SU-DHL-6 (cell line): ENCODE results near the gene LGALS14.
"Not testable (repeated sequence)": the region's sequence is repeated elsewhere in the genome, so short reads cannot be mapped to it uniquely, and the experiment has no call there.

Experiments
- H2AFZ ChIP-seq: fragments of 200-600 bp; sonication (generic); 2 replicates; pipeline ENCODE4 v1.6.1; 2014; ENCODE audit warnings: low read depth, mild to moderate bottlenecking, moderate library complexity, mixed read lengths, antibody characterized with exemption, low read length; ENCODE audit not compliant: severe bottlenecking
- H3F3A ChIP-seq: fragments of 200-600 bp; shearing (Covaris generic); 2 replicates; pipeline ENCODE4 v1.6.0; 2016; ENCODE audit warnings: antibody characterized with exemption, mild to moderate bottlenecking; ENCODE audit not compliant: insufficient read depth
- H3K27ac ChIP-seq: fragments of 200-600 bp; sonication (generic); 2 replicates; pipeline ENCODE4 v1.5.1; 2016; ENCODE audit warnings: low read depth, mild to moderate bottlenecking, low read length, moderate library complexity, mixed read lengths
- H3K27me3 ChIP-seq: fragments of 200-600 bp; sonication (generic), shearing (Covaris generic); 2 replicates; pipeline ENCODE4 v1.6.0; 2014; ENCODE audit warnings: mild to moderate bottlenecking, low read length
- H3K36me3 ChIP-seq: fragments of 200-600 bp; sonication (generic); 2 replicates; pipeline ENCODE4 v1.6.1; 2014; ENCODE audit warnings: mild to moderate bottlenecking, low read length, mixed read lengths
- H3K4me2 ChIP-seq: fragments of 300-600, 200-600 bp; shearing (Covaris generic), sonication (generic); 2 replicates; pipeline ENCODE4 v1.6.0; 2014; ENCODE audit warnings: low read length, low read depth, mild to moderate bottlenecking; ENCODE audit not compliant: poor library complexity, severe bottlenecking
- H3K4me3 ChIP-seq: fragments of 200-600 bp; sonication (generic); 2 replicates; pipeline ENCODE4 v1.5.1; 2014; ENCODE audit warnings: antibody characterized with exemption, low read length, mild to moderate bottlenecking, mixed read lengths; ENCODE audit not compliant: insufficient read depth, poor library complexity, severe bottlenecking
- H3K79me2 ChIP-seq: fragments of 200-600 bp; sonication (generic); 2 replicates; pipeline ENCODE4 v1.6.1; 2014; ENCODE audit warnings: mild to moderate bottlenecking, low read length, moderate library complexity; ENCODE audit not compliant: insufficient read depth
- H3K9ac ChIP-seq: fragments of 200-600 bp; sonication (generic); 2 replicates; pipeline ENCODE4 v1.7.0; 2014; ENCODE audit warnings: mild to moderate bottlenecking, low read length
- H3K9me2 ChIP-seq: fragments of 200-600 bp; sonication (generic); replicated peaks from 2 replicates; pipeline ENCODE4 v1.6.1; 2014; ENCODE audit warnings: low read length; ENCODE audit not compliant: insufficient read depth
- H3K9me3 ChIP-seq: fragments of 200-600 bp; sonication (generic); 2 replicates; pipeline ENCODE4 v1.6.1; 2014; ENCODE audit warnings: low read length, mixed read lengths; ENCODE audit not compliant: insufficient read depth
- H4K20me1 ChIP-seq: fragments of 200-600 bp; sonication (generic); 2 replicates; pipeline ENCODE4 v1.6.1; 2014; ENCODE audit warnings: low read depth, mild to moderate bottlenecking, antibody characterized with exemption, low read length, moderate library complexity, mixed read lengths
- CTCF ChIP-seq: fragments of 200-600 bp; sonication (generic); IDR thresholded peaks from one replicate; pipeline ENCODE4 v1.5.1; 2017; ENCODE audit warnings: antibody characterized with exemption, mild to moderate bottlenecking, low read length, moderate library complexity; ENCODE audit not compliant: insufficient read depth, poor library complexity, severe bottlenecking
- EZH2phosphoT487 ChIP-seq: fragments of 200-600 bp; sonication (generic), shearing (Covaris generic); conservative IDR thresholded peaks from 2 replicates; pipeline ENCODE4 v1.6.1; 2018; ENCODE audit warnings: mild to moderate bottlenecking, antibody characterized with exemption, low read length, moderate library complexity, mixed read lengths

LGALS14 gene

GRCh38 chr19:39708594-39708993 is 4.3 kb downstream of the LGALS14 start:
- Histone ChIP-seq H3K27me3 (no peaks in the 10 kb centered on the region), H3K4me3 (no peak overlapping the region)

GRCh38 chr19:39709026-39709872 is 5.0 kb downstream of the LGALS14 start:
- Histone ChIP-seq H2AFZ (no peak overlapping the region), H3K27ac (no peak overlapping the region), H3K4me2 (no peak overlapping the region), H3K9me2 (no peaks in the 10 kb centered on the region), H4K20me1 (no peaks in the 10 kb centered on the region), H3K4me3 (no peak overlapping the region), H3K27me3 (no peaks in the 10 kb centered on the region), H3K36me3 (no peaks in the 10 kb centered on the region), H3K79me2 (no peaks in the 10 kb centered on the region), H3K9me3 (no peaks in the 10 kb centered on the region), H3F3A (no peaks in the 10 kb centered on the region), H3K9ac (no peak overlapping the region)
- TF ChIP-seq CTCF (no peak), EZH2phosphoT487 (no peak)

More at GRCh38 chr19:39708594-39708993, 4.3 kb downstream of the LGALS14 start:
- Histone ChIP-seq H3F3A (no peaks in the 10 kb centered on the region), H2AFZ (no peak overlapping the region), H3K79me2 (no peaks in the 10 kb centered on the region), H3K27ac (no peak overlapping the region), H4K20me1 (no peaks in the 10 kb centered on the region), H3K9me2 (no peaks in the 10 kb centered on the region), H3K4me2 (no peak overlapping the region), H3K36me3 (no peaks in the 10 kb centered on the region), H3K9ac (no peak overlapping the region), H3K9me3 (no peaks in the 10 kb centered on the region)
- TF ChIP-seq CTCF (no peak), EZH2phosphoT487 (no peak)

- Histone ChIP-seq H3K9ac (no peak overlapping the region), H3K27ac (no peak overlapping the region), H3K4me3 (no peak overlapping the region), H4K20me1 (no peaks in the 10 kb centered on the region), H3K9me2 (no peaks in the 10 kb centered on the region), H3K27me3 (no peaks in the 10 kb centered on the region), H3F3A (no peaks in the 10 kb centered on the region), H3K9me3 (no peaks in the 10 kb centered on the region), H2AFZ (no peak overlapping the region), H3K36me3 (no peaks in the 10 kb centered on the region), H3K4me2 (no peak overlapping the region), H3K79me2 (no peaks in the 10 kb centered on the region)
- TF ChIP-seq CTCF, result no peak
- TF ChIP-seq EZH2phosphoT487, result no peak
Observed at GRCh38 chr19:39710333-39710890, 6.1 kb downstream of the LGALS14 start.

- not testable (repeated sequence) for H3K9me3 ChIP-seq, H3K9ac ChIP-seq, H3K9me2 ChIP-seq, H3F3A ChIP-seq, H3K4me3 ChIP-seq, H3K36me3 ChIP-seq, H4K20me1 ChIP-seq, H3K79me2 ChIP-seq, H2AFZ ChIP-seq, H3K4me2 ChIP-seq, H3K27me3 ChIP-seq, H3K27ac ChIP-seq
Observed at GRCh38 chr19:39720144-39720543, 15.9 kb downstream of the LGALS14 start.
